Loucy (cell line): ENCODE data around the gene ELL2.
"Not testable (repeated sequence)": the region's sequence is repeated elsewhere in the genome, so short reads cannot be mapped to it uniquely, and the experiment has no call there.

ENCODE experiments used
- H2AFZ ChIP-seq: fragments of 200-600 bp; sonication (generic); 2 replicates; pipeline ENCODE4 v1.6.0; 2016; ENCODE audit warnings: antibody characterized with exemption, mild to moderate bottlenecking, low read length, moderate library complexity
- H3F3A ChIP-seq: fragments of 200-600 bp; 2 replicates; pipeline ENCODE4 v1.6.0; 2016; ENCODE audit warnings: antibody characterized with exemption, low read depth, mild to moderate bottlenecking
- H3K27me3 ChIP-seq: fragments of 200-600 bp; sonication (generic); 2 replicates; pipeline ENCODE4 v1.6.1; 2014; ENCODE audit warnings: low read length, mild to moderate bottlenecking; ENCODE audit not compliant: insufficient read depth, poor library complexity, severe bottlenecking
- H3K36me3 ChIP-seq: fragments of 200-600 bp; sonication (generic); 2 replicates; pipeline ENCODE4 v1.6.1; 2016; ENCODE audit warnings: low read length; ENCODE audit not compliant: insufficient read depth
- H3K4me1 ChIP-seq: fragments of 200-600 bp; sonication (generic); 2 replicates; pipeline ENCODE4 v1.5.1; 2014; ENCODE audit warnings: low read length, mild to moderate bottlenecking; ENCODE audit not compliant: insufficient read depth, poor library complexity, severe bottlenecking
- H3K4me2 ChIP-seq: fragments of 200-600 bp; sonication (generic); 2 replicates; pipeline ENCODE4 v1.6.0; 2014; ENCODE audit warnings: antibody characterized with exemption, low read length, low read depth, mild to moderate bottlenecking; ENCODE audit not compliant: poor library complexity, severe bottlenecking
- H3K4me3 ChIP-seq: fragments of 200-600 bp; sonication (generic); 2 replicates; pipeline ENCODE4 v1.5.1; 2014; ENCODE audit warnings: low read length, mild to moderate bottlenecking, mixed read lengths; ENCODE audit not compliant: poor library complexity, severe bottlenecking
- H3K79me2 ChIP-seq: fragments of 200-600 bp; sonication (generic); 2 replicates; pipeline ENCODE4 v1.6.1; 2014; ENCODE audit warnings: low read length; ENCODE audit not compliant: insufficient read depth
- H3K9ac ChIP-seq: fragments of 200-600 bp; sonication (generic); 2 replicates; pipeline ENCODE4 v1.6.0; 2014; ENCODE audit warnings: mild to moderate bottlenecking, low read depth, low read length, moderate library complexity; ENCODE audit not compliant: poor library complexity, severe bottlenecking
- H3K9me2 ChIP-seq: fragments of 200-600 bp; sonication (generic); replicated peaks from 2 replicates; pipeline ENCODE4 v1.6.1; 2016; ENCODE audit warnings: low read depth, low read length, mixed read lengths
- H3K9me3 ChIP-seq: fragments of 200-600 bp; sonication (generic); 2 replicates; pipeline ENCODE4 v1.6.1; 2014; ENCODE audit warnings: mild to moderate bottlenecking, antibody characterized with exemption, low read length, low read depth; ENCODE audit not compliant: insufficient read depth
- H4K20me1 ChIP-seq: fragments of 200-600 bp; sonication (generic); 2 replicates; pipeline ENCODE4 v1.6.0; 2014; ENCODE audit warnings: antibody characterized with exemption, low read length, mild to moderate bottlenecking; ENCODE audit not compliant: insufficient read depth, poor library complexity, severe bottlenecking
- EZH2phosphoT487 ChIP-seq: fragments of 200-600 bp; IDR thresholded peaks from 2 replicates; pipeline ENCODE4 v1.6.1; 2018; ENCODE audit warnings: antibody characterized with exemption, mild to moderate bottlenecking, moderate library complexity, borderline replicate concordance
- TF ChIP-seq, protein P1 (sequence below): fragments of 200-600 bp; sonication (generic); conservative IDR thresholded peaks from 2 replicates; pipeline ENCODE4 v1.5.1; 2014; ENCODE audit warnings: mild to moderate bottlenecking, antibody characterized with exemption, low read length

Gene ELL2

DNA sequence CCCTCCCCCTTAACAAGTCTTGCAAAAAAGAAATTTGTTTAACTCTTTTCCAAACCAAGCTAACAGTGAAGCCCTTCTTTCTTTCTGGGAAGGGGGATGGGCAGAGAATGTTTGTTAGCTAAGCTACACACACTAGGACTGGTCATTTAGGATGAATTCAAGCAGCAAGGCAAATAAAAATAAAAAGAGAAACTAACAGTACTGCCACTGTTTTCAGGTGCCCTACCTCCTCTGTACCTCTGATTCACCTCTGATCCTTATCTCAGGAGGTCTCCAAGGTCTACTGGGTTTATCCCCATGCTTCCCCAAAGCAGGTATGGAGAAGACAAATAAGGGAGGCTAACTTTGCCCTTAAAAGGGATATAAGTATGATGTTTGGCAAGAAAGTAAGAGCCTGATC is 52.9 kb downstream of the ELL2 start:
- H3K9ac ChIP-seq: no peak overlapping the region
- no peak overlapping the region for H3K4me2 ChIP-seq
- H3K4me3 ChIP-seq: no peak overlapping the region
- H2AFZ ChIP-seq: no peak overlapping the region
- no peaks in the 10 kb centered on the region for H3K27me3 ChIP-seq
- no peaks in the 10 kb centered on the region for H3F3A ChIP-seq
- no peak for TF ChIP-seq EZH2phosphoT487
- TF ChIP-seq, protein P1, sequence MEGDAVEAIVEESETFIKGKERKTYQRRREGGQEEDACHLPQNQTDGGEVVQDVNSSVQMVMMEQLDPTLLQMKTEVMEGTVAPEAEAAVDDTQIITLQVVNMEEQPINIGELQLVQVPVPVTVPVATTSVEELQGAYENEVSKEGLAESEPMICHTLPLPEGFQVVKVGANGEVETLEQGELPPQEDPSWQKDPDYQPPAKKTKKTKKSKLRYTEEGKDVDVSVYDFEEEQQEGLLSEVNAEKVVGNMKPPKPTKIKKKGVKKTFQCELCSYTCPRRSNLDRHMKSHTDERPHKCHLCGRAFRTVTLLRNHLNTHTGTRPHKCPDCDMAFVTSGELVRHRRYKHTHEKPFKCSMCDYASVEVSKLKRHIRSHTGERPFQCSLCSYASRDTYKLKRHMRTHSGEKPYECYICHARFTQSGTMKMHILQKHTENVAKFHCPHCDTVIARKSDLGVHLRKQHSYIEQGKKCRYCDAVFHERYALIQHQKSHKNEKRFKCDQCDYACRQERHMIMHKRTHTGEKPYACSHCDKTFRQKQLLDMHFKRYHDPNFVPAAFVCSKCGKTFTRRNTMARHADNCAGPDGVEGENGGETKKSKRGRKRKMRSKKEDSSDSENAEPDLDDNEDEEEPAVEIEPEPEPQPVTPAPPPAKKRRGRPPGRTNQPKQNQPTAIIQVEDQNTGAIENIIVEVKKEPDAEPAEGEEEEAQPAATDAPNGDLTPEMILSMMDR: no peak
- H3K9me3 ChIP-seq: no peaks in the 10 kb centered on the region
- H3K36me3 ChIP-seq: no peaks in the 10 kb centered on the region
- no peaks in the 10 kb centered on the region for H3K79me2 ChIP-seq
- no peaks in the 10 kb centered on the region for H3K9me2 ChIP-seq
- no peaks in the 10 kb centered on the region for H4K20me1 ChIP-seq
- H3K4me1 ChIP-seq: peaks cover 5% of the 10 kb centered on the region

DNA sequence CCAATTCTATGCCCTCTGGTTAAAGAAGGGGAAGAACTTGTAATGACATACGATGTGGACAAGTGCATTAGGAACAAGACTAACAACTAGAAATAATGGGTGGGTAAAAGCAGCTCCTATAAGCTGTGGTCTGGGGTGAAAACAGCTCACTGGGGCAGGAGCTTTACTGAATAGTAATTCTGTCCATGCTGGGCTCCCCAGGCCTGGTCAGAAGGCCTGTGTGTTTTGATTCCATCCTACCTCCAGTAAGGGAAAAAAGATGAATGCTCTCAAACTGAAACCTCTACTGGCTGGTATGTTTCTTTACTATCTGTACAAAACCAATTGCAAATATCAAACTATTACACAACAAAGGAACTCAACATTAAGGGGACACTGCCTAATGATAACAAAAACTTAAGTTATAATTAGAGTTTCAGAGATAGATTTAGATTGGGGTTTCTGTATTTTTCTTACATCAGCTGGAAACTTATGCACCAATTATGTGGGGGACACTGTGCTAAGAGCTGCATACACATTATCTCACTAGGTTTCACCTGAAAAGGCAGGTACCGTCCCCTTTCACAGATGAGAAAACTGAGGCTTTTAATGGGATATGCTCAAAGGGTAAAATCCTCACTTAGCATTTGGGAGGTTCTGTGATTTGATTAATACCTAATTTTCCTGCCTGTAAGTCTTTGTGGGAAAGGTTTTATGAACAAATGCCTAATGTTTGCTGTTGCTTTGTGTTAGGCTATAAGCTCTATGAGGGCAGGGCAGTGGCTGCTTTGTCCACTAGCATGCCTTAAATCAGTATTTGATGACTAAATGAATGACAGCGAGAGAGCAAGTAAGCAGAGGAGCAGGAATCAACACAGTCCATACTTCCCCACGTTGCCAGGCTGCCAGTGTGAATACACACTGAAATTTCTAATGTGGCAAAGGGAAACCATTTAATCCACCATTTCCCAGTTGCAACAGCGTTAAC is 53.6 kb downstream of the ELL2 start:
- Histone ChIP-seq H3K9ac (no peak overlapping the region), H3K4me3 (no peak overlapping the region), H2AFZ (no peak overlapping the region), H3K27me3 (no peaks in the 10 kb centered on the region), H3K79me2 (no peaks in the 10 kb centered on the region), H3K36me3 (no peaks in the 10 kb centered on the region), H3K4me1 (peaks cover 5% of the 10 kb centered on the region), H3K4me2 (no peak overlapping the region), H3K9me3 (no peaks in the 10 kb centered on the region), H3F3A (no peaks in the 10 kb centered on the region), H4K20me1 (no peaks in the 10 kb centered on the region), H3K9me2 (no peaks in the 10 kb centered on the region)
- TF ChIP-seq EZH2phosphoT487: no peak
- TF ChIP-seq, protein P1: no peak

DNA sequence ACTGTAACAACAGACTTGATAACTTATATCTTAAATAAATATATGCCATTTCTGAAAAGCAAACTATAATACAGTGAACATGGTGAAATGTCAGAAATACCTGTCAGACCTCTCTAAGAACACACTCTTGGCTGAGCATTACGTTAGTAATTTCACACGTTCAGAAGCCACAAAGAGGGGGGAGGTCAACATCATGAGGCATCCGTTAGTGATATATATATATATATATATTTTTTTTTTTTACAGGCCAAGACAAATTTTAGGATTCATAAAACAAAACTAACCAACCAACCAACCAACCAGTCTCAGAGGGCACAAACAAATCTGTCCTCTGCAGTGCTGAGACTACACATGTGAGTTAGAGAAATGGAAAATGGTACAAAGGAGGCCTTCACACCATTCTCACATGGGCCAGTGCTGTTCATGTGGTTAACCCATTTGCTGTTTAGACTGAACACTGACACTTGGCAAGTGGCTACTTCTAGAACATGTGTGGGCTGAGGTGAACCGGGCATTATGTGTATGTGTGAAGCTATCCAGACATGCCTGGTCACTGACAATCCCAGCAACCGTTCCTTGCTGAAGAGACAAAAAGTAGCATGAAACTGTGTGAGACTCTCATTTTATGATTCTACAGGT is 54.5 kb downstream of the ELL2 start:
- Histone ChIP-seq H3K79me2 (no peaks in the 10 kb centered on the region), H2AFZ (no peak overlapping the region), H3K27me3 (no peaks in the 10 kb centered on the region), H3K4me3 (no peak overlapping the region), H3K9me2 (no peaks in the 10 kb centered on the region), H3K4me1 (peaks cover 5% of the 10 kb centered on the region), H4K20me1 (no peaks in the 10 kb centered on the region), H3K9me3 (no peaks in the 10 kb centered on the region), H3K4me2 (no peak overlapping the region), H3K9ac (no peak overlapping the region), H3F3A (no peaks in the 10 kb centered on the region), H3K36me3 (no peaks in the 10 kb centered on the region)
- no peak for TF ChIP-seq EZH2phosphoT487
- TF ChIP-seq, protein P1: no peak

DNA sequence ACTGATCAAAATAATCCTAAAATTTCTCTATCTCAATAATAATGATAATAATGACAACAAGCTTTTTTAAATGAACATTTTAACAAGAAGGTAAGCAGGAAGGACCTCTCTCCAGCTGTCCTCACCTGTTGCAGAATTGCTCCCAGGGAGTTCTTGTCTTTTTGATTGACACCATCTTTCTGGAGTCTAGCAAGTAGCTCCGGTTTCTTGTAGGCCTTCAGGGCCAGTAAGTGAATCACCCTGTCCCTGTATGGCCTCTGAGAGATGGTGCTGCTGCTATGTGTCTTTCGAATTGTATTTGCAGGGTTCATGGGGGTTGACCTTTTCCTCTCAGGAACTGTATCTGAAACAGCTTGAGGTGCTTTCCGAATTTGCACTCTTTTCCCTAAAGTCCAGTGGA is 55.3 kb downstream of the ELL2 start:
- not testable (repeated sequence) for H3K9me3 ChIP-seq, H3K4me3 ChIP-seq, H3K36me3 ChIP-seq, H3F3A ChIP-seq, H4K20me1 ChIP-seq, H3K27me3 ChIP-seq, H3K9ac ChIP-seq, H3K4me1 ChIP-seq, H2AFZ ChIP-seq, H3K9me2 ChIP-seq, H3K79me2 ChIP-seq, H3K4me2 ChIP-seq
